ENCODE data around the gene GALNT2. TPM values are rescaled to one million over a fixed set of nuclear protein-coding genes. Genes with fewer than 3 reads are reported as not detected.

GALNT2 gene
- total RNA-seq, 1 experiment from 2014 or later, result 62.5 TPM

- H3K27ac ChIP-seq, result no peak overlapping the region
- H3K36me3 ChIP-seq, result no peaks in the 10 kb centered on the region
- DNase-seq (ENCODE audit: low read depth in 1 of 2, low spot score in 2 of 2), result no peak
- H3K9me3 ChIP-seq (replicated peaks), result no peaks in the 10 kb centered on the region
- no peaks in the 10 kb centered on the region for H3K27me3 ChIP-seq (replicated peaks)
- H3K4me3 ChIP-seq, result no peak overlapping the region
- H3K4me1 ChIP-seq (replicated peaks), result peaks cover 64% of the 10 kb centered on the region
These were observed 15.2 kb downstream of the GALNT2 start for GRCh38 chr1:230082211-230082610.

- H3K4me3 ChIP-seq, result no peak overlapping the region
- H3K9me3 ChIP-seq (replicated peaks), result no peaks in the 10 kb centered on the region
- H3K27ac ChIP-seq, result peak overlapping the region; percentile 90
- no peaks in the 10 kb centered on the region for H3K27me3 ChIP-seq (replicated peaks)
- no peak for DNase-seq (ENCODE audit: low read depth in 1 of 2, low spot score in 2 of 2)
- H3K4me1 ChIP-seq (replicated peaks), result peaks cover 59% of the 10 kb centered on the region
- H3K36me3 ChIP-seq, result no peaks in the 10 kb centered on the region
These were observed 16.0 kb downstream of the GALNT2 start for GRCh38 chr1:230083053-230083452.

GRCh38 chr1:230083746-230084407 is 16.8 kb downstream of the GALNT2 start:
- DNase-seq (ENCODE audit: low read depth in 1 of 2, low spot score in 2 of 2), result peak in 1 of 2 experiments; percentile 63
- Histone ChIP-seq H3K27ac (peak overlapping the region; percentile 90), H3K4me3 (no peak overlapping the region), H3K9me3 (replicated peaks) (no peaks in the 10 kb centered on the region), H3K27me3 (replicated peaks) (no peaks in the 10 kb centered on the region), H3K4me1 (replicated peaks) (peaks cover 51% of the 10 kb centered on the region), H3K36me3 (no peaks in the 10 kb centered on the region)

- H3K27me3 ChIP-seq (replicated peaks), result no peaks in the 10 kb centered on the region
- no peaks in the 10 kb centered on the region for H3K9me3 ChIP-seq (replicated peaks)
- peaks cover 4% of the 10 kb centered on the region for H3K36me3 ChIP-seq
- DNase-seq (ENCODE audit: low read depth in 1 of 2, low spot score in 2 of 2), result peak; percentile 98
- H3K4me1 ChIP-seq (replicated peaks), result peaks cover 51% of the 10 kb centered on the region
- no peak overlapping the region for H3K4me3 ChIP-seq
- peak overlapping the region; percentile 90 for H3K27ac ChIP-seq
These were observed 17.6 kb downstream of the GALNT2 start for GRCh38 chr1:230084408-230085177.

GRCh38 chr1:230085178-230085515 is 18.1 kb downstream of the GALNT2 start:
- H3K27me3 ChIP-seq (replicated peaks), result no peaks in the 10 kb centered on the region
- peaks cover 57% of the 10 kb centered on the region for H3K4me1 ChIP-seq (replicated peaks)
- peak overlapping the region; percentile 90 for H3K27ac ChIP-seq
- peaks cover 8% of the 10 kb centered on the region for H3K36me3 ChIP-seq
- H3K4me3 ChIP-seq, result no peak overlapping the region
- H3K9me3 ChIP-seq (replicated peaks), result no peaks in the 10 kb centered on the region
- no peak for DNase-seq (ENCODE audit: low read depth in 1 of 2, low spot score in 2 of 2)

GRCh38 chr1:230086151-230086550 is 19.1 kb downstream of the GALNT2 start:
- peaks cover 8% of the 10 kb centered on the region for H3K36me3 ChIP-seq
- H3K4me1 ChIP-seq (replicated peaks), result peaks cover 67% of the 10 kb centered on the region
- H3K27ac ChIP-seq, result peak overlapping the region; percentile 90
- no peaks in the 10 kb centered on the region for H3K9me3 ChIP-seq (replicated peaks)
- no peaks in the 10 kb centered on the region for H3K27me3 ChIP-seq (replicated peaks)
- H3K4me3 ChIP-seq, result no peak overlapping the region
- DNase-seq (ENCODE audit: low read depth in 1 of 2, low spot score in 2 of 2), result no peak

- H3K4me1 ChIP-seq (replicated peaks), result peaks cover 75% of the 10 kb centered on the region
These were observed 20.1 kb downstream of the GALNT2 start for GRCh38 chr1:230087028-230087716.

GRCh38 chr1:230087717-230088105 is 20.7 kb downstream of the GALNT2 start:
- no peak overlapping the region for H3K4me3 ChIP-seq
- no peak overlapping the region; the same call in 1 of the 2 replicates for H3K27ac ChIP-seq
- no peaks in the 10 kb centered on the region for H3K27me3 ChIP-seq (replicated peaks)
- H3K36me3 ChIP-seq, result peaks cover 12% of the 10 kb centered on the region
- DNase-seq (ENCODE audit: low read depth in 1 of 2, low spot score in 2 of 2), result no peak
- peaks cover 78% of the 10 kb centered on the region for H3K4me1 ChIP-seq (replicated peaks)
- no peaks in the 10 kb centered on the region for H3K9me3 ChIP-seq (replicated peaks)

More at GRCh38 chr1:230087028-230087716, 20.1 kb downstream of the GALNT2 start:
- no peak for DNase-seq (ENCODE audit: low read depth in 1 of 2, low spot score in 2 of 2)
- no peak overlapping the region for H3K27ac ChIP-seq
- H3K9me3 ChIP-seq (replicated peaks), result no peaks in the 10 kb centered on the region
- no peaks in the 10 kb centered on the region for H3K27me3 ChIP-seq (replicated peaks)
- peaks cover 8% of the 10 kb centered on the region for H3K36me3 ChIP-seq
- H3K4me3 ChIP-seq, result no peak overlapping the region

- H3K4me1 ChIP-seq (replicated peaks), result peaks cover 55% of the 10 kb centered on the region
- DNase-seq (ENCODE audit: low read depth in 1 of 2, low spot score in 2 of 2), result peak; percentile 64 to 94
- H3K9me3 ChIP-seq (replicated peaks), result no peaks in the 10 kb centered on the region
- H3K27ac ChIP-seq, result peak overlapping the region; percentile 87
- no peaks in the 10 kb centered on the region for H3K27me3 ChIP-seq (replicated peaks)
- peaks cover 23% of the 10 kb centered on the region for H3K36me3 ChIP-seq
- no peak overlapping the region for H3K4me3 ChIP-seq
These were observed 23.2 kb downstream of the GALNT2 start for GRCh38 chr1:230090194-230090711.

GRCh38 chr1:230091473-230092231 is 24.6 kb downstream of the GALNT2 start:
- Histone ChIP-seq H3K27ac (peak overlapping the region; percentile 87), H3K4me1 (replicated peaks) (peaks cover 43% of the 10 kb centered on the region), H3K4me3 (no peak overlapping the region), H3K27me3 (replicated peaks) (no peaks in the 10 kb centered on the region), H3K36me3 (peaks cover 23% of the 10 kb centered on the region), H3K9me3 (replicated peaks) (no peaks in the 10 kb centered on the region)
- peak in 1 of 2 experiments; percentile 34 for DNase-seq (ENCODE audit: low read depth in 1 of 2, low spot score in 2 of 2)

GRCh38 chr1:230094746-230095145 is 27.7 kb downstream of the GALNT2 start:
- peaks cover 17% of the 10 kb centered on the region for H3K36me3 ChIP-seq
- DNase-seq (ENCODE audit: low read depth in 1 of 2, low spot score in 2 of 2), result no peak
- H3K9me3 ChIP-seq (replicated peaks), result no peaks in the 10 kb centered on the region
- no peak overlapping the region for H3K27ac ChIP-seq
- H3K4me3 ChIP-seq, result no peak overlapping the region
- H3K4me1 ChIP-seq (replicated peaks), result peaks cover 30% of the 10 kb centered on the region
- H3K27me3 ChIP-seq (replicated peaks), result no peaks in the 10 kb centered on the region

GRCh38 chr1:230095938-230096337 is 28.9 kb downstream of the GALNT2 start:
- no peaks in the 10 kb centered on the region for H3K27me3 ChIP-seq (replicated peaks)
- DNase-seq (ENCODE audit: low read depth in 1 of 2, low spot score in 2 of 2), result no peak
- no peak overlapping the region for H3K27ac ChIP-seq
- no peak overlapping the region for H3K4me3 ChIP-seq
- H3K9me3 ChIP-seq (replicated peaks), result no peaks in the 10 kb centered on the region
- H3K4me1 ChIP-seq (replicated peaks), result peaks cover 18% of the 10 kb centered on the region
- H3K36me3 ChIP-seq, result peaks cover 15% of the 10 kb centered on the region; the same call in 1 of the 2 replicates

- no peak for DNase-seq (ENCODE audit: low read depth in 1 of 2, low spot score in 2 of 2)
- Histone ChIP-seq H3K9me3 (replicated peaks) (no peaks in the 10 kb centered on the region), H3K4me3 (no peak overlapping the region), H3K36me3 (peaks cover 14% of the 10 kb centered on the region; the same call in 1 of the 2 replicates), H3K4me1 (replicated peaks) (peaks cover 20% of the 10 kb centered on the region), H3K27me3 (replicated peaks) (no peaks in the 10 kb centered on the region), H3K27ac (no peak overlapping the region)
These were observed 30.3 kb downstream of the GALNT2 start for GRCh38 chr1:230097370-230097769.

All from SJSA1 (cell line).